Inflammatory macrophage treated with lipopolysaccharide for 4 hours (primary cell): ENCODE measurements around the gene NRXN3.

ENCODE experiments used
- DNase-seq: peaks from one replicate; pipeline ENCODE4 v3.0.0-alpha.2; 2020

NRXN3 gene

GRCh38 chr14:79180656-79181055 lies 1010.5 kb downstream of the NRXN3 start:
- DNase-seq = no peak

- DNase-seq = no peak
Observed at GRCh38 chr14:79186523-79186922, 1016.4 kb downstream of the NRXN3 start.

DNA sequence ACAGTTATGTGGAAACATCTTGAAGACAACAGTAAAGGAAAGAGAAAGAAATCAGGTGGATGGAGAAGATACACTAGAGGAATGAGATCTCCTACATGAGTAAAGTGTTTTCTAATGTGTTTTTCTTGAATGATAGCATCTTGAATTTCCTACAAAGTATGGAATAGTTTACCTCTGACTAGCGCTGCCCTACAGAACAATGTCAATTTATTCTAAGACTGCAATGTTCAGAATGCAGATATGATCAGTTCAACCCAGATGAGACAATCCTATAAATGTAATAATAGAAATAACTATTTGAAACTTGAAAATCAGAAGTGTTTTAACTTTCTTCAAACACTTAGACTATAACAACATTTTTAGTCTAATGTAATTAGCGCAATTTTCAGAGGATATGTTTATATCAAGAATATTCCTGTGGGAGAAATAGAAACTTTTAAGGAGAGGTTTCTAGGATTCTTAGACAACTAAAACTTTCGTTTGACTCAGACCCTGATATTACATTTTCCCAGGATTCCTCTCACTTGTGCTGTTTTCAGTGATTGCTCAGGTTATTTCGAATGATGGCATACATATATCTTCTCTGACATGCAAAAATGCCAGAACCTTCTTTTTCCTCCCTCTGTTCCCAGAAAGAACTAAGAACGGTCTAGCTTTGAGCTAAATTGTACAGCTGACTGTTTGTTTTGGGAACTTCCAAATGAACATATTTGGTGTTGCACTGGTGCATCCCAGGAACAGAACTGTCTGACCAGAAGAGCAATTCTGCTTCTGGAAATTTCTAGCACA lies 1023.7 kb downstream of the NRXN3 start:
- DNase-seq = no peak

DNA sequence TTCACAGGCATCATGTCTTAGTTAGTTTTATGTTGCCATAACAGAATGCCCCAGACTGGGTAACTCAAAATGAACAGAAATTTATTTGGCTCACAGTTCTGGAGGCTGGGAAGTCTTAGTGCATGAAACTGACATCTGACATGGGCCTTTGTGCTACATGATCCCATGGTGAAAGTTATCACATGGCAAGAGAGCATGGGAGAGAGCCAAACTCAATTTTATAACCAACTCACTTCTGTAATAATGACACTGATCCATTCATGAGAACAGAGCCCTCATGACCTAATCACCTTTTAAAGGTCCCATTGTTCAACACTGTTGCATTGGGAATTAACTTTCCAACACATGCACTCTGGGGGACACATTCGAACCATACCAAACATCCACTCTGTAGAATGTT lies 1026.0 kb downstream of the NRXN3 start:
- DNase-seq = no peak

DNA sequence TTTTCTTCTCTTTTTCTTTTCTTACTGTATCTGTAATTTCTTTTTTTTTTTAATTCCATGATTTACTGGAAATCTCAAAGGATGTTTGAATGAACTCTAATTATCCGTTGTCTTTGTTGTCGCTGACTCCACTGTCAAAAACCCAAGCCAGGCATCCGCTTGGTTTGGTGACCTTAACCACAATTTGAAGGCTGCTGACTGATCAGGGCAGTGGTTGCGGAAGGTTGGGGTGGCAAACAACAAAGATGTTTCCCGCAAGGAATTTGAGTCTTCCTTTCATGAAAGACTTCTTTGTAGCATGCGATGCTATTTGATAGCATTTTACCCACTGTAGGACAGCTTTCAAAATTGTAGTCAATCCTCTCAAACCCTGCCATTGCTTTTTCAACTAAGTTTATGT lies 1027.3 kb downstream of the NRXN3 start:
- no peak for DNase-seq

DNA sequence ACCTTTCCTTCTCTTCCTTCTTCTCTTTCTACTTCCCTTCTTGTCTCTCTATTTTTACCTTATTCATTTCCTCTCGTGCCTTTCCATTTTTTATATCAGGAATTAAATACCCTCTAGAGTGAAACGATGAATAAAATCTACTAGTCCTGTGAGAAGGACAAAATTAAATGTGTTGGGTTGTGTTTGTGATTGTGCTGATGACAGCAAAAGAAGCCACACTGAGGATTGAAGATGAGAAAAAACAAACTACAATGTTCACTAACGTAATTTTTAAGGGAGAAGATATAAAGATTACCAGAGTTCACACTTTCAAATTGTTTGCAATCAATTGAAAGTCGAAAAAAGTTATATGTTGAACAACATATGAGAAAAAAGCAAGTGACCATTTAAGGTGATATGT lies 1029.0 kb downstream of the NRXN3 start:
- no peak for DNase-seq

DNA sequence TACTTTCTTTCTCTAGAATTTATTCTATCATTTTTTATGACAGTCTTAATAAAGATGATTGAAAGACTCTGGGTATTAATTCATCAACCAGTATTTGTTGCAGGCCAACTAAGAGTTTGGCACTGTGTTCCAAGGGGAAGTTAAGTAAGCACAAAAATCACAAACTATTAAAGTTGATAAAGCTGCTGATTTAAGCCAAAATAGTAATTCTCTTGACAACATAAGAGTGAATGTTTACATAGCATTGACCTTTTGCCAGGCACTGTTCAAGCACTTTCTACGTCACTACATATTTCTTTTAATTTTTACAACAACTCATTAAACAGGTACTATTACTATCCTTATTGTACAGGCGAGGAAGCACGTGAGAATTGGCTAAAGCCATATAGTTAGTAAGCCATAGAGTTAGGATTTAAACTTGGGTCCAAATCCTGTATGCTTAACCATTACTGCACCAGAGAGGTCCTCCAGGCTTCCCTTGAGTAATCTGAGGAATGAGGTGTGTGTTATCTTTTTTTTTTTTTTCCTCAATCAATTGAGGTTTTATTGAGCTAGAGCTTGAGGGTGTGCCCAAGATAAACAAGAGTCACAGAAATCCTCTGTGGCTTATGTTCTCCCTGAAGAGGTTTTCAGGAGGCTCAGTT lies 1031.5 kb downstream of the NRXN3 start:
- DNase-seq = no peak

GRCh38 chr14:79204591-79204990 lies 1034.4 kb downstream of the NRXN3 start:
- no peak for DNase-seq

- no peak for DNase-seq
Observed at GRCh38 chr14:79209418-79209817, 1039.2 kb downstream of the NRXN3 start.

- no peak for DNase-seq
Observed at GRCh38 chr14:79225815-79226214, 1055.6 kb downstream of the NRXN3 start.

DNA sequence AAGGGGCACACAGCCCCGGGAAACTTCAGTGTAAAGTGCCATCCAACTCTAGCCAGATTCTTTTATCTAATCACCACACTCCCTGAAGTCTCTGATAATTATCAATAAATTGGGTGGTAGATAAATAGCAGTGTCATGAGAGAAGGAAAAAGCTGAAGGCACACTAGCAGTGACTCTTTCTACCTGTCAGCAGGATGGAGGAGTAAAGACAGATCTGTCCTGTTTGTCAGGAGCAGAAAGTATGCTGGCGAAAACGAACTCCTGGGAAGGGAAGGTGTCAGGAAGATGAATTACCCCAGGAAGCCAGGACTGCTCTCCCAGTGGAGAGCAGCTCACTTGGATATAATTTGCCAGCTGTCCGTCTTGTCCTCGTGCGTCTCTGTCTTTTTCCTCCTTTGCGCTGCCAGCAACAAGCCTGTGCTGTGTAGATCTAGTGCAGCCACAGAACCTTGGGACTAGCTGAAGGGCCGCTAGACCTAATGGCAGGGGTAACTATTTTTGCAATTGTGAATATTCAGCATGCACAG lies 1059.3 kb downstream of the NRXN3 start:
- no peak for DNase-seq

DNA sequence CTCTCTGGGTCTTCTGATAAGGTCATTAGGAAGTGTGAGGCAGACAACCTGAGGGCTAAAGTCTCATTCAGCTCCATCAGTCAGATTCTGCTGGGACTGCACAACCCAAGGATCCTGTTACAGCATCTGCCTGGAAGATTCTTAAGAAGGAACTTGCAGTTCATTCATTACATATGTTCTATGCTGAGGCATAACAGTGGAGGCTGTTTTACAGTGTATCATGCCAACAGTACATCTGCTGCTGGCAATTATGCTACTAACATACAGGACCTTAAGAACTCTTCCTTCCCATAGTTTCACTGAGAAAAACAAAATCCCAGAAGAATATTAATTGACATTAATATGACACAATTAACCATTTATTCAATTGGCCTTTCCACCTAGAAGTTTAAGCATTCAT lies 1072.5 kb downstream of the NRXN3 start:
- no peak for DNase-seq

DNA sequence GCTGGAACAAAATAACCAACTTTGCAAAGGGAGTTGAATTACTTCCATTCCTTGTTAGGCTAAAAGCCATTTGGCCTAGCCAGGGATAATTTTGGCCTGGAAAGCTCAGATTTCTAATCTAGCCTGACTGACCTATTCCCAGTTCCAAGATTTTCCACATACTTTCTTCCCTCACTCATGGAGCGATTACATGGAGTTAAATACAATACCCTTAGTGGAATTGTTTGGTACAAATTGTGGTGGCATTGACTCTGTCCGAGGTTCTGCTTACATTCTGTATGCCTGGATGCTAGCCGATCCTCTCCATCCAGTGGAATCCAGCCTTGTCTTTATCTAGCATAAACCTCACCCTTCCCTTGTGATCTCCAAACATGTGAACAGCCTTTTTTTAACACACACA lies 1076.0 kb downstream of the NRXN3 start:
- DNase-seq = no peak

- DNase-seq = no peak
Observed at GRCh38 chr14:79248126-79248525, 1078.0 kb downstream of the NRXN3 start.

DNA sequence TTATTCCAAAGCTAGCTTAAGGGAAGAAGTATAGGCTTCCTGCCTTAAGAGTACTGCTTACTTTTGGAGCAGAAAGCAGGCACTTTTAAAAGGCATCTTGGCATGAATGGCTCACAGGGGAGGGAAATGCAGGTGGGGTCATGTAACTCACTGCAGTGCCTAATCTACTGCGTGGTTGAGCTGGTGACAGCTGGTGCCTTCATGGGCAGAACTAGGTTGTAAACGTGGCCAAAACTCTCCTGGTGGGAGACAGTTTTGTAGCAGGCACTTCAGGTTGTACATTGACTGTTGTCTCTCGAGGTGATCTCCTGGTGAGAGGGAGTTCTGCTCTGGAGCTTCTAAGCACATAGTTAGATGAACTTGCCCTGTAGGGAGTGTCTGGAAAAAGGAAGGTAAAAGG lies 1078.6 kb downstream of the NRXN3 start:
- no peak for DNase-seq

DNA sequence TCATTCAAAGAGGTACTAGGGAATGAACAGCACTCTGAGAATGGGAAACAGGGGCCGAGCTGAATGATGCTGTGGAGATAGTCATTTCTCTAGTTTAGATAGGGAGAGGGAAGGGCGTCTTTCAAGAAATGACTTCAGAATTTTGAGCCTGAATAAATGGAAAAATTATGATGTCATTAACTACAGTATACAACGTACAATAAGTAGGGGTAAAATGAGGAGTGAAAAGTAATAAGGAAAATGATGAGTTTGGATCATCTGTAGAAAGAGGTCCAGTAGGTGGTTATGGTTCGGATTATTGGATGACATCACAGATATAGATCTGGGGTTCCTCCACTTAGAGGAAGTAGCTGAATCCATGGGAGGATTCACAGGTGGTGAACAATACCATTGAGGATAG lies 1081.1 kb downstream of the NRXN3 start:
- DNase-seq = no peak

DNA sequence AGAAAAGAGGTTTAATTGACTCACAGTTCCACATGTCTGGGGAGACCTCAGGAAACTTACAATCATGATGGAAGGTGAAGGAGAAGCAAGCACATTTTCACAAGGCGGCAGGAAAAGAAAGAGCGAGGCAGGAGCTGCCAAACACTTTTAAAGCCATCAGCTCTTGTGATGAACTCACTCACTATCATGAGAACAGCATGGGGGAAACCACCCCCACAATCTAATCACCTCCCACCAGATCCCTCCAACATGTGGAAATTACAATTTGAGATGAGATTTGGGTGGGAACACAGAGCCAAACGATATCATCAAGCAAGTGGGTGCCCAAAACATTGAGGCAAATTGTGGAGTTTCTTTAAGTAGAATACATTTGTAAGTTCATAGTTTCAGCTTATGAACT lies 1083.4 kb downstream of the NRXN3 start:
- no peak for DNase-seq

- no peak for DNase-seq
Observed at GRCh38 chr14:79254069-79254775, 1084.0 kb downstream of the NRXN3 start.

GRCh38 chr14:79256380-79256779 lies 1086.2 kb downstream of the NRXN3 start:
- DNase-seq = no peak

DNA sequence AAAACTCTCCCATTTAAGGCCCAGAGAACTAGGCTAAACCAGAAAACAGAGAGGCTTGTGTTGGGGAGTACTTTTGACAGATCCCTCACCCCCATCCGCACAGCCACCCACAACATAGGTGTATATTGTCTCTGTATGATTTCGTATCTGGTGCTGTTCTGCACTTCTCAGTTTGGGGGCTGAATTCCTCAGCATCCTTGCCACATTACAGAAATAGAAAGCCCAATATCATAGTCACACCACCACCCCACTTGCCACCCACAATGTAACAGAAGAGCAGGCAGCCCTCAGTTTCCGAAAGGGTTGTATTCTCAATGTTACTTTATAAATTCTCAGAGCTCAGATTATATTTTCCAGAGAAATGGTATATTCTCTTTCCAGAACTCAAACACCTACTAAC lies 1090.2 kb downstream of the NRXN3 start:
- no peak for DNase-seq

- no peak for DNase-seq
Observed at GRCh38 chr14:79265366-79265946, 1095.3 kb downstream of the NRXN3 start.

DNA sequence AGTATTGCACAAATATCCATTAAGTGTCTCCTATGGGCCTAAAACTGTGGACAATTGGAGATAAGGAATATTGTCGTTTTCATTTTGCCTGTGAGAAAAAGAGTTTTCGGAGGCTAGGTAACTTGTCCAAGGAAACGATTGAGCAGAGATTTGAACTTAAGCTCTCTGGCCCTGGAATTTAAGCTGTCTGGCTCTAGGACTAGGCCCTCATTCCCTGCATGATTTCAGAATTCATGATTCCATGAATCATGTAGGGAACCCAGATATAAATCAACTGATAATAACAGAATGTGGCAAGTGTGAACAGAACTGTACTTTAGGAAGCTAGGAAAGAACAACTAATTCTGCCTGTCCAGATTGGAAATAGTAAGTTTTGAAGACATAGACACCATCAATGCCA lies 1100.2 kb downstream of the NRXN3 start:
- no peak for DNase-seq

DNA sequence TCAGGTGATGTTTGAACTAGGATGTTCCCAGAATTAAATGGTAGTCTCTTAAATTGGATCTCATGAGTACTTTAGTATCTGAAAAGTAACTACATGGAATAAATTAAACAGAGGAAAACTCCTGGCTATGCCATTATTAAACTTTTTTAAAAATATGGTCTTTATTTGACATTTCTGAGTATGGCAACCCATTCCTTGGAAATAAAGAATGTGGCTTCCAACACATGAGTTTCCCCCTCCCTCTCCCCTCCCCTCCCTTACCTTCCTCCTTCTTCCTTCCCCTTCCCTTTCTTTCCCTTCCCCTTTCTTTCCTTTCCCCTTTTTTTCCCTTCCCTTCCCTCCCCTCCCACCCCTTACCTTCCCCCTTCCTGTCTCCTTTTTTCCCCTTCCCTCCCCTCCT lies 1100.9 kb downstream of the NRXN3 start:
- DNase-seq = no peak
